AG09319 (cell line): ENCODE results near the gene PHOX2B.

ENCODE experiments used
- DNase-seq: peaks from one replicate; pipeline ENCODE4 v3.0.0-alpha.2; 2010; ENCODE audit warnings: low read depth; ENCODE audit errors: extremely low read depth
- CTCF ChIP-seq: IDR thresholded peaks from 2 replicates; pipeline ENCODE4 v1.5.1; 2011; ENCODE audit warnings: low read depth, mild to moderate bottlenecking, inconsistent platforms, low read length, moderate library complexity

The PHOX2B gene

GRCh38 chr4:41734371-41734770 is 14.2 kb downstream of the PHOX2B start:
- no peak for TF ChIP-seq CTCF
- DNase-seq: no peak

GRCh38 chr4:41731569-41732126 is 16.9 kb downstream of the PHOX2B start:
- no peak for DNase-seq
- TF ChIP-seq CTCF: no peak

GRCh38 chr4:41728573-41728913 is 20.0 kb downstream of the PHOX2B start:
- no peak for TF ChIP-seq CTCF
- no peak for DNase-seq

GRCh38 chr4:41727861-41728572 is 20.5 kb downstream of the PHOX2B start:
- no peak for TF ChIP-seq CTCF
- DNase-seq: no peak

- DNase-seq: no peak
- TF ChIP-seq CTCF: no peak
Observed at GRCh38 chr4:41725254-41725653, 23.3 kb downstream of the PHOX2B start.

GRCh38 chr4:41723286-41723685 is 25.2 kb downstream of the PHOX2B start:
- no peak for DNase-seq

More at GRCh38 chr4:41723286-41723685, 25.2 kb downstream of the PHOX2B start:
- no peak for TF ChIP-seq CTCF
